PC-9 (cell line): ENCODE measurements around the gene BRPF3.

Experiments used
- CTCF ChIP-seq: fragments of 200-600 bp; sonication (generic); conservative IDR thresholded peaks from 2 replicates; pipeline ENCODE4 v1.6.1; 2017; ENCODE audit warnings: mixed run types, antibody characterized with exemption, mild to moderate bottlenecking, moderate library complexity
- EZH2 ChIP-seq: fragments of 200-600 bp; sonication (generic); IDR thresholded peaks from 2 replicates; pipeline ENCODE4 v1.8.0; 2017; ENCODE audit warnings: antibody characterized with exemption, low read depth

- TF ChIP-seq CTCF (no peak), EZH2 (no peak)
Measured at GRCh38 chr6:36235309-36235708, 38.8 kb downstream of the BRPF3 start.
